Measurements from ENCODE around the gene TLCD1. TPM values are rescaled to one million over a fixed set of nuclear protein-coding genes. Genes with fewer than 3 reads are reported as not detected.
"Not testable (repeated sequence)": the region's sequence is repeated elsewhere in the genome, so short reads cannot be mapped to it uniquely, and the experiment has no call there.

TLCD1 gene
- total and polyA plus RNA-seq, 4 donors, result 3.0 to 9.9 (median 6.4) TPM

DNA sequence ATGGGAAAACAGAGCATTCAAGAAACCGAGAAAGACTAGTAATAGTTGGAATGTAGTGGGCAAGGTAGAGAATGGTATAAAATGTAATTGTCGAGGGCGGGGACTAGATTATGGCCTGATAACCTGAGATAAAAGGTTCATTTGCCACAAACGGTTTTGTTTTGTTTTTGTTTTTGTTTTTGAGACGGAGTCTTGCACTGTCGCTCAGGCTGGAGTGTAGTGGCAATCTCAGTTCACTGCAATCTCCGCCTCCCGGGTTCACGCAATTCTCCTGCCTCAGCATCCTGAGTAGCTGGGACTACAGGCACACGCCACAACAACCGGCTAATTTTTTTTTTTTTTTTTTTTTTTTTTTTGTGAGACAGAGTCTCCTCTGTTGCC is 3.9 kb upstream of the TLCD1 start:
- Histone ChIP-seq H3K36me3 (ENCODE audit: control insufficient read depth, insufficient read depth, low read length) (peaks cover 4% of the 10 kb centered on the region), H3K4me3 (ENCODE audit: low read depth, low read length) (no peak overlapping the region), H3K4me1 (ENCODE audit: control insufficient read depth, insufficient read depth, low read length) (peaks cover 40% of the 10 kb centered on the region), H3K9me3 (ENCODE audit: control insufficient read depth, insufficient read depth, low read length) (no peaks in the 10 kb centered on the region), H3K27ac (ENCODE audit: low read depth, low read length) (no peak overlapping the region), H3K27me3 (ENCODE audit: control insufficient read depth, insufficient read depth, low read length) (no peaks in the 10 kb centered on the region)
- DNase-seq (ENCODE audit: low read depth in 4 of 6, low spot score in 6 of 6), result no peak
- WGBS (ENCODE audit: insufficient coverage), result 77% methylated on average over 7 of the region's 11 CpGs

DNA sequence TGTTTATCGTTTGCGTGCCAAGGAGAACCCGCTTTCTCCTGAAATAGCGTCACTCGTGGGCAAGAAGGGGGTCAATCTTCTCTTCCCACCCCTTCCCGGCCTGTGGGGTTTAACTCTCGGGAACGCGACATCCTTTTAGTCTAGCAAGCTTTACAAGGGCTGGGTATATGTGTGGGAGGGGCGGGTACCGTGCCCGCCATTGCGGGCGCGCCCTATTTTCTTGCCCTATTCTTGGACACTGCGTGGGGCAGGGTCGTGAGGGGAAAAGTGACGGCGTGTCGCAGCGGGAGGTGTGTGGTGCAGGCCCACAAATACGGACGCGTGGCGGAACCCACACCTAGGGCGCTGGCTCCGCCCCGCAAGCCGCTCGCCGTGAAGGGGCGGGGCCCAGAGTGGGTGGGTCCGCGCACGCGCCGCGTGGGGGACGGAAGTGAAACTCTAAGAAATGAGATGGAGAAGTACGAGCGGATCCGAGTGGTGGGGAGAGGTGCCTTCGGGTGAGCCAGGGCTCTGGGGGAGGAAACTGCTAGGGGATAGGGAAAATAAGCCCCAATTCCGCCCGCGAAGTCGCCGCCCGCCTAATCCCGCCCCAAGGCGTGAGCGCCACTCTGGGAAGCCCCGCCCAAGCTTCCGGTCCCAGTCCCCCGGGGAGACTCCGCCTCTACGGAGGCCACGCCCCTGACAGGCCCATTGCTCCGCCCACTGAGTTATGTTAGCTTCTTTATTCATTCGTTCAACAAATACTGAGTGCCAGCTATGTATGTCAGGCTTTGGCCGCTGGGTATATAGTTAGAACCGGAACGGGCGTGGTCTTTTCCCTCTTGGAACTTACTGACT is 2.5 kb upstream of the TLCD1 start, which contains the start of gene NEK8:
NEK8 (plus strand) TSS at position 425 of the 837 bp plus-strand sequence; CDS start at position 451, 26 bp downstream.
- H3K4me1 ChIP-seq (ENCODE audit: control insufficient read depth, insufficient read depth, low read length), result peaks cover 43% of the 10 kb centered on the region
- WGBS (ENCODE audit: insufficient coverage), result under 1% methylated on average over 55 of the region's 64 CpGs
- no peaks in the 10 kb centered on the region for H3K27me3 ChIP-seq (ENCODE audit: control insufficient read depth, insufficient read depth, low read length)
- peak within 1 kb of the TSS; percentile 98 for H3K27ac ChIP-seq (ENCODE audit: low read depth, low read length)
- peak in 3 of 6 donors; percentile 80 to 96 (median 95) for DNase-seq (ENCODE audit: low read depth in 4 of 6, low spot score in 6 of 6)
- peak within 1 kb of the TSS; percentile 96 for H3K4me3 ChIP-seq (ENCODE audit: low read depth, low read length)
- no peaks in the 10 kb centered on the region for H3K9me3 ChIP-seq (ENCODE audit: control insufficient read depth, insufficient read depth, low read length)
- H3K36me3 ChIP-seq (ENCODE audit: control insufficient read depth, insufficient read depth, low read length), result peaks cover 15% of the 10 kb centered on the region

GRCh38 chr17:28726627-28727491 is 826 bp upstream of the TLCD1 start:
- Histone ChIP-seq H3K27ac (ENCODE audit: low read depth, low read length) (peak overlapping the region; percentile 98), H3K27me3 (ENCODE audit: control insufficient read depth, insufficient read depth, low read length) (no peaks in the 10 kb centered on the region), H3K9me3 (ENCODE audit: control insufficient read depth, insufficient read depth, low read length) (no peaks in the 10 kb centered on the region), H3K4me3 (ENCODE audit: low read depth, low read length) (peak overlapping the region; percentile 64), H3K4me1 (ENCODE audit: control insufficient read depth, insufficient read depth, low read length) (peaks cover 55% of the 10 kb centered on the region), H3K36me3 (ENCODE audit: control insufficient read depth, insufficient read depth, low read length) (peaks cover 33% of the 10 kb centered on the region)
- under 1% methylated on average over 56 of the region's 57 CpGs for WGBS (ENCODE audit: insufficient coverage)
- DNase-seq (ENCODE audit: low read depth in 4 of 6, low spot score in 6 of 6), result peak in 4 of 6 donors; percentile 82 to 97 (median 92)

- 1% methylated on average over 43 of the region's 45 CpGs for WGBS (ENCODE audit: insufficient coverage)
- Histone ChIP-seq H3K27ac (ENCODE audit: low read depth, low read length) (peak overlapping the region; percentile 82), H3K4me1 (ENCODE audit: control insufficient read depth, insufficient read depth, low read length) (peaks cover 66% of the 10 kb centered on the region), H3K36me3 (ENCODE audit: control insufficient read depth, insufficient read depth, low read length) (peaks cover 44% of the 10 kb centered on the region), H3K27me3 (ENCODE audit: control insufficient read depth, insufficient read depth, low read length) (no peaks in the 10 kb centered on the region), H3K4me3 (ENCODE audit: low read depth, low read length) (peak overlapping the region; percentile 64), H3K9me3 (ENCODE audit: control insufficient read depth, insufficient read depth, low read length) (no peaks in the 10 kb centered on the region)
- peak in 1 of 6 donors; percentile 40 for DNase-seq (ENCODE audit: low read depth in 4 of 6, low spot score in 6 of 6)
Measured at GRCh38 chr17:28725660-28726225, 290 bp downstream of the TLCD1 start.

DNA sequence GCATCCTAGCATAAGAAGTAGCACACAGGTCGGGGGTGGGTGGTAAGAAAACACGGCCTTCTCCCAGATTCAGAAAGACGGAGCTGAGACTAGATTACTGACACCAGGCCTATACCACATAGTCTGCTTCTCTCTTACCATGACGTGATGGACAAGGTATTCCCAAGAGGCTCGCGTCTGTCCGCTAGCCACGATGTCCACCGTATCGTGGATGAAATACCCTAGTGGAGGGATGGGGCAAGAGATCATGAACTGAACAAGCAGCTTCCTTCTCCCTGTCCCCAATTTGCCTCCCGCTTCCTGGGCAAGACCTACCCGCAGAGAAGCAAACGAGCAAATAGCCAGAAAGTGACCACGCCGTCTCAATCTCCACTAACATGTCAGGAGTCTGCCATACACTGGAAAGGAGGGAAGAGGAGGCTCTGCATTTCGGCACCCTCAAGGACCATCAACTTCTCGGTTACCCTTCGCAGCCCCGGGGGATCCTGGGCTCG is 820 bp downstream of the TLCD1 start:
- Histone ChIP-seq H3K4me3 (ENCODE audit: low read depth, low read length) (peak overlapping the region; percentile 64), H3K36me3 (ENCODE audit: control insufficient read depth, insufficient read depth, low read length) (peaks cover 44% of the 10 kb centered on the region), H3K4me1 (ENCODE audit: control insufficient read depth, insufficient read depth, low read length) (peaks cover 70% of the 10 kb centered on the region), H3K27me3 (ENCODE audit: control insufficient read depth, insufficient read depth, low read length) (no peaks in the 10 kb centered on the region), H3K9me3 (ENCODE audit: control insufficient read depth, insufficient read depth, low read length) (no peaks in the 10 kb centered on the region), H3K27ac (ENCODE audit: low read depth, low read length) (peak overlapping the region; percentile 82)
- 15% methylated on average over 9 of the region's 20 CpGs for WGBS (ENCODE audit: insufficient coverage)
- DNase-seq (ENCODE audit: low read depth in 4 of 6, low spot score in 6 of 6), result no peak

- H3K4me1 ChIP-seq (ENCODE audit: control insufficient read depth, insufficient read depth, low read length), result peaks cover 70% of the 10 kb centered on the region
- no peaks in the 10 kb centered on the region for H3K27me3 ChIP-seq (ENCODE audit: control insufficient read depth, insufficient read depth, low read length)
- peaks cover 44% of the 10 kb centered on the region for H3K36me3 ChIP-seq (ENCODE audit: control insufficient read depth, insufficient read depth, low read length)
- 88% methylated on average over 8 of the region's 10 CpGs for WGBS (ENCODE audit: insufficient coverage)
- H3K9me3 ChIP-seq (ENCODE audit: control insufficient read depth, insufficient read depth, low read length), result no peaks in the 10 kb centered on the region
- peak overlapping the region; percentile 64 for H3K4me3 ChIP-seq (ENCODE audit: low read depth, low read length)
- no peak for DNase-seq (ENCODE audit: low read depth in 4 of 6, low spot score in 6 of 6)
- peak overlapping the region; percentile 82 for H3K27ac ChIP-seq (ENCODE audit: low read depth, low read length)
Measured at GRCh38 chr17:28724500-28725165, 1.4 kb downstream of the TLCD1 start.

DNA sequence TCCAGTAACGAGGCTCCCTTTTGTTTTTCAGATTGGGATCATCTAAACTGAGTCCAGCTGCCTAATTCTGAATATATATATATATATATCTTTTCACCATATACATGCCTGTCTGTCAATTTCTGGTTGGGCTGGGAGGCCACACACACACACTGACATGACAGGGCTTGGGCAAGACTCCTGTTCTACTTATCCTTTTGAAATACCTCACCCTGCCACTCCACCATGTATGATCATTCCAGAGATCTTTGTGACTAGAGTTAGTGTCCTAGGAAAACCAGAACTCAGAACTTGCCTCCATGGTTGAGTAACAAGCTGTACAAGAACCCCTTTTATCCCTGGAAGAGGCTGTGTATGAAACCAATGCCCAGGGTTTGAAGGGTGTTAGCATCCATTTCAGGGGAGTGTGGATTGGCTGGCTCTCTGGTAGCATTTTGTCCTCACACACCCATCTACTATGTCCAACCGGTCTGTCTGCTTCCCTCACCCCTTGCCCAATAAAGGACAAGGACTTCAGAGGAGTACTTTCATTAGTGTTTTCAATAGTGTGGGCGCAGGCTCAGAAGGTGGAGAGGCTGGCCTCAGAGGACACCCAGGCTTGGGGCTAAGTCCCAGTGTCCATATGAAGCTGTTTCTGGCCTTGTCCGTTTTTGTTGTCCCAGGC is 2.1 kb downstream of the TLCD1 start:
- H3K4me3 ChIP-seq (ENCODE audit: low read depth, low read length); H3K9me3 ChIP-seq (ENCODE audit: control insufficient read depth, insufficient read depth, low read length); H3K27me3 ChIP-seq (ENCODE audit: control insufficient read depth, insufficient read depth, low read length); H3K27ac ChIP-seq (ENCODE audit: low read depth, low read length); DNase-seq (ENCODE audit: low read depth in 4 of 6, low spot score in 6 of 6): not testable (repeated sequence)
- Histone ChIP-seq H3K36me3 (ENCODE audit: control insufficient read depth, insufficient read depth, low read length) (peaks cover 44% of the 10 kb centered on the region), H3K4me1 (ENCODE audit: control insufficient read depth, insufficient read depth, low read length) (peaks cover 70% of the 10 kb centered on the region)
- WGBS (ENCODE audit: insufficient coverage), result 86% methylated on average over 2 of the region's 4 CpGs

DNA sequence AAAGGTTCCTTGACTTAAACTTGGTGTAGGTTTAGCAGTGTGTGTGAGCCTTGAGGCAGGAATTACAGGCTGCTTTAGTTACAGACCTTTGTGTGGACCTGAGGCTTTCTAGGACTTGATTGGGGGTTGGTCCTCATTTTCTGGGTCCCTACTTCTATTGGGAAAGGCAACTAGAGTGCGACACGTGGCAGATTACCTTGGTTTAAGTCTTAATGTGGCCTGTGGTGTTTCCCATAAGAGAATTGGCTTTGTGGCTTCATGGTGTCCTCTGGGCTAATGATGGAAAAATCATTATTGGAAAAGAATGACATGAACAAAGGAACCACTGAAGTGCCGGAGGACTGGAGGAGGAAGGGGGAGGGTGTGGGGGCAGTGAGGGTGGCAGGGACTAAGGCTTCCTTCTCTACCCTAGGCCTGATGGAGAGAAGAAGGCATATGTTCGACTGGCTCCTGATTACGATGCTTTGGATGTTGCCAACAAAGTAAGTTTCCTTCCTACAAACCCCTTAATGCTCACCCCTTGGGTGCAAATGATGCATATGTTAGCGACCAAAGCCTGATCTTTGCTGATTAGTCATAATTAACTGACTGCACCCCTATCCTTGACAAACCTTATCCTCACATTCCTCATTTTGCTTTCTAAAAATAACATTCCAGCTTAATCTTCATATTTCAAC is 2.7 kb downstream of the TLCD1 start:
- 74% methylated on average over 5 of the region's 6 CpGs for WGBS (ENCODE audit: insufficient coverage)
- H3K9me3 ChIP-seq (ENCODE audit: control insufficient read depth, insufficient read depth, low read length), result no peaks in the 10 kb centered on the region
- peak overlapping the region; percentile 1 for H3K4me3 ChIP-seq (ENCODE audit: low read depth, low read length)
- H3K27me3 ChIP-seq (ENCODE audit: control insufficient read depth, insufficient read depth, low read length), result no peaks in the 10 kb centered on the region
- peaks cover 44% of the 10 kb centered on the region for H3K36me3 ChIP-seq (ENCODE audit: control insufficient read depth, insufficient read depth, low read length)
- H3K27ac ChIP-seq (ENCODE audit: low read depth, low read length), result peak overlapping the region; percentile 15
- no peak for DNase-seq (ENCODE audit: low read depth in 4 of 6, low spot score in 6 of 6)
- H3K4me1 ChIP-seq (ENCODE audit: control insufficient read depth, insufficient read depth, low read length), result peaks cover 71% of the 10 kb centered on the region

Measured in spinal cord (tissue), 10 donors.